WTC11 (cell line): ENCODE data around the gene C1QBP. TPM values are rescaled to one million over a fixed set of nuclear protein-coding genes. Genes with fewer than 3 reads are reported as not detected.

Experiments used
- ATAC-seq: fragments of 200-7000 bp; cut with Tn5 transposase; 2 replicates; pipeline ENCODE4 v1.10.0; 2021; ENCODE audit warnings: mild to moderate bottlenecking, moderate library complexity
- CTCF ChIA-PET: fragments of 300-600 bp; sonication (Branson Sonifier 250); formaldehyde crosslinking; loops from one replicate; lab custom pipeline; 2021; ENCODE audit warnings: antibody characterized with exemption; lab: Charles Lee
- POLR2A ChIA-PET: fragments of 350-600 bp; sonication (Branson Sonifier 250); formaldehyde crosslinking; loops from one replicate; lab custom pipeline; 2021; ENCODE audit warnings: antibody characterized with exemption; lab: Charles Lee
- DNase-seq: peaks from one replicate; pipeline ENCODE4 v3.0.0; 2021; ENCODE audit warnings: low spot score
- H3K27ac Mint-ChIP-seq: 2 replicates; pipeline ENCODE4 v1.8.0; 2021; ENCODE audit warnings: mixed read lengths
- H3K27me3 Mint-ChIP-seq: 2 replicates; pipeline ENCODE4 v1.8.0; 2021; ENCODE audit warnings: low read depth, mild to moderate bottlenecking, moderate library complexity, mixed read lengths
- H3K36me3 Mint-ChIP-seq: 2 replicates; pipeline ENCODE4 v1.8.0; 2021; ENCODE audit warnings: mixed read lengths
- H3K4me1 Mint-ChIP-seq: 2 replicates; pipeline ENCODE4 v1.8.0; 2022; ENCODE audit warnings: mixed read lengths
- H3K4me3 Mint-ChIP-seq: 2 replicates; pipeline ENCODE4 v1.8.0; 2021; ENCODE audit warnings: mild to moderate bottlenecking, moderate library complexity, mixed read lengths
- H3K9me3 Mint-ChIP-seq: 2 replicates; pipeline ENCODE4 v1.8.0; 2021; ENCODE audit warnings: mixed read lengths
- AR ChIP-seq: fragments of 250-450 bp; sonication (Bioruptor Pico); IDR thresholded peaks from 2 replicates; pipeline ENCODE4 v1.9.0; 2021; ENCODE audit warnings: mild to moderate bottlenecking
- CREB1 ChIP-seq: sonication (generic); formaldehyde crosslinking; IDR thresholded peaks from 2 replicates; pipeline ENCODE4 v1.8.0; 2023; ENCODE audit warnings: mild to moderate bottlenecking, missing genetic modification reagents
- ESRRA ChIP-seq: sonication (generic); formaldehyde crosslinking; IDR thresholded peaks from 2 replicates; pipeline ENCODE4 v1.8.1; 2022; ENCODE audit warnings: mild to moderate bottlenecking, missing genetic modification reagents, borderline replicate concordance
- ETV6 ChIP-seq: sonication (generic); formaldehyde crosslinking; IDR thresholded peaks from 2 replicates; pipeline ENCODE4 v1.8.1; 2022; ENCODE audit warnings: mild to moderate bottlenecking, missing genetic modification reagents
- HMGXB4 ChIP-seq: sonication (generic); formaldehyde crosslinking; IDR thresholded peaks from 2 replicates; pipeline ENCODE4 v1.8.1; 2023; ENCODE audit warnings: mild to moderate bottlenecking, moderate library complexity, missing genetic modification reagents
- JAZF1 ChIP-seq: fragments of 250-450 bp; sonication (Bioruptor Pico); IDR thresholded peaks from 2 replicates; pipeline ENCODE4 v1.9.0; 2021; ENCODE audit warnings: moderate library complexity, mild to moderate bottlenecking, inconsistent platforms
- MYBL2 ChIP-seq: sonication (generic); formaldehyde crosslinking; IDR thresholded peaks from 2 replicates; pipeline ENCODE4 v1.8.1; 2023; ENCODE audit warnings: mild to moderate bottlenecking, moderate library complexity, missing genetic modification reagents
- NR1H2 ChIP-seq: sonication (generic); formaldehyde crosslinking; IDR thresholded peaks from 2 replicates; pipeline ENCODE4 v1.9.0; 2021; ENCODE audit warnings: mild to moderate bottlenecking, moderate library complexity, missing genetic modification reagents
- RORB ChIP-seq: fragments of 250-450 bp; sonication (Bioruptor Pico); IDR thresholded peaks from 2 replicates; pipeline ENCODE4 v1.9.0; 2021; ENCODE audit warnings: mild to moderate bottlenecking
- TEAD4 ChIP-seq: sonication (generic); formaldehyde crosslinking; IDR thresholded peaks from 2 replicates; pipeline ENCODE4 v1.8.0; 2022; ENCODE audit warnings: mild to moderate bottlenecking, missing genetic modification reagents
- ZNF219 ChIP-seq: sonication (generic); formaldehyde crosslinking; IDR thresholded peaks from 2 replicates; pipeline ENCODE4 v1.8.0; 2023; ENCODE audit warnings: missing genetic modification reagents, mild to moderate bottlenecking, borderline replicate concordance
- ZNF232 ChIP-seq: sonication (generic); formaldehyde crosslinking; IDR thresholded peaks from 2 replicates; pipeline ENCODE4 v1.8.0; 2022; ENCODE audit warnings: mild to moderate bottlenecking, missing genetic modification reagents
- ZNF532 ChIP-seq: fragments of 250-450 bp; sonication (Bioruptor Pico); IDR thresholded peaks from 2 replicates; pipeline ENCODE4 v1.9.0; 2021; ENCODE audit warnings: mild to moderate bottlenecking, borderline replicate concordance
- ZSCAN18 ChIP-seq: fragments of 250-450 bp; sonication (Bioruptor Pico); IDR thresholded peaks from 2 replicates; pipeline ENCODE4 v2.1.2; 2022; ENCODE audit warnings: mild to moderate bottlenecking, moderate library complexity
- total RNA-seq: library from RNA; stranded (reverse); gene quantifications from 3 replicates; pipeline ENCODE4 v1.2.3, GENCODE V29; 2021
- TF ChIP-seq, protein P1 (sequence below): sonication (generic); formaldehyde crosslinking; IDR thresholded peaks from 2 replicates; pipeline ENCODE4 v1.8.0; 2022; ENCODE audit warnings: mild to moderate bottlenecking, missing genetic modification reagents

The C1QBP gene
- total RNA-seq, 1 experiment from 2014 or later, result 429 TPM

DNA sequence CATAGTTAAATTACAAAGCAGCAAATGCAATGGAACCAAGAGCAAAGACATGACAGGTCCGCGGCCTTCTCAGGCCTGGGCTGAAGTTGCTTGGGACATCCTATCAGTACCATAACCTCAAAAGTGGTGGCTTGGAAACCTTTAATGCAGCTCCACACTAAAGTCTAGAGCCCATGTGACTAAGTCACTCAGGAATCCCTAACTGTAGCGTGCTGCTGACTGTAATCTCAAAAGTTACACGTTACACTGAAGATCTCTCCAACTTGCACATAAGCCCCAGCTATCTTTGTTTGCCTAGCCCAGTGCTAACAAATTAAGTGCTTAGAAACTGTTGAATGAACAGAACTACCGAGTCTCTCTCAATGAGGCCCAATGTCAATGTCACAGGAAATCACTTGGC is 47.3 kb downstream of the C1QBP start:
- ATAC-seq (no peak), DNase-seq (no peak)
- POLR2A ChIA-PET, result interaction anchor here (0.9 kb wide), 1 partner anchor 28 kb away, joined by 3 read pairs; the partner anchor contains the start of gene NUP88
- H3K4me1 Mint-ChIP-seq, result no peaks in the 10 kb centered on the region
- H3K27ac Mint-ChIP-seq, result no peak overlapping the region
- H3K4me3 Mint-ChIP-seq, result no peak overlapping the region
- peaks cover 68% of the 10 kb centered on the region for H3K36me3 Mint-ChIP-seq
- no peak for TF ChIP-seq AR
- no peak for TF ChIP-seq JAZF1 (CRISPR knock-in tag)
- TF ChIP-seq MYBL2 (CRISPR knock-in tag), result no peak
- TF ChIP-seq NR1H2, result no peak
- no peak for TF ChIP-seq ESRRA (CRISPR knock-in tag)
- TF ChIP-seq ZSCAN18 (CRISPR knock-in tag), result no peak
- TF ChIP-seq, protein P1, sequence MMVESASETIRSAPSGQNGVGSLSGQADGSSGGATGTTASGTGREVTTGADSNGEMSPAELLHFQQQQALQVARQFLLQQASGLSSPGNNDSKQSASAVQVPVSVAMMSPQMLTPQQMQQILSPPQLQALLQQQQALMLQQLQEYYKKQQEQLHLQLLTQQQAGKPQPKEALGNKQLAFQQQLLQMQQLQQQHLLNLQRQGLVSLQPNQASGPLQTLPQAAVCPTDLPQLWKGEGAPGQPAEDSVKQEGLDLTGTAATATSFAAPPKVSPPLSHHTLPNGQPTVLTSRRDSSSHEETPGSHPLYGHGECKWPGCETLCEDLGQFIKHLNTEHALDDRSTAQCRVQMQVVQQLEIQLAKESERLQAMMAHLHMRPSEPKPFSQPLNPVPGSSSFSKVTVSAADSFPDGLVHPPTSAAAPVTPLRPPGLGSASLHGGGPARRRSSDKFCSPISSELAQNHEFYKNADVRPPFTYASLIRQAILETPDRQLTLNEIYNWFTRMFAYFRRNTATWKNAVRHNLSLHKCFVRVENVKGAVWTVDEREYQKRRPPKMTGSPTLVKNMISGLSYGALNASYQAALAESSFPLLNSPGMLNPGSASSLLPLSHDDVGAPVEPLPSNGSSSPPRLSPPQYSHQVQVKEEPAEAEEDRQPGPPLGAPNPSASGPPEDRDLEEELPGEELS, result no peak
- TF ChIP-seq HMGXB4, result no peak
- no peak for TF ChIP-seq ZNF232 (CRISPR knock-in tag)
- no peak for TF ChIP-seq ZNF219 (CRISPR knock-in tag)
- no peak for TF ChIP-seq RORB (CRISPR knock-in tag)
- TF ChIP-seq ETV6 (CRISPR knock-in tag), result no peak
- no peak for TF ChIP-seq CREB1 (CRISPR knock-in tag)
- no peak for TF ChIP-seq TEAD4 (CRISPR knock-in tag)
- no peak for TF ChIP-seq ZNF532 (CRISPR knock-in tag)
- CTCF ChIA-PET, result no interaction called here
- H3K27me3 Mint-ChIP-seq, result no peaks in the 10 kb centered on the region
- no peaks in the 10 kb centered on the region for H3K9me3 Mint-ChIP-seq

Other genes with a start within 250 kb of the C1QBP start
- 9.5 to 11.6 TPM (median 10.1 TPM) in 3 replicates for gene ZNF594, start 247.3 kb downstream of the C1QBP start, total RNA-seq
- not detected in 3 replicates for gene SCIMP, start 204.3 kb downstream of the C1QBP start, total RNA-seq
- 37.7 to 42.0 TPM (median 40.9 TPM) in 3 replicates for gene RABEP1, start 156.9 kb downstream of the C1QBP start, total RNA-seq
- gene NUP88, start 19.5 kb downstream of the C1QBP start, total RNA-seq, result 63.0 to 87.7 TPM (median 65.4 TPM) in 3 replicates
- gene RPAIN, start 19.0 kb downstream of the C1QBP start, total RNA-seq, result 67.8 to 69.9 TPM (median 68.4 TPM) in 3 replicates
- gene DHX33, start 29.8 kb upstream of the C1QBP start, total RNA-seq, result 46.1 to 56.3 TPM (median 47.9 TPM) in 3 replicates
- 39.1 to 47.1 TPM (median 39.4 TPM) in 3 replicates for gene DERL2, start 47.0 kb upstream of the C1QBP start, total RNA-seq
- gene MIS12, start 47.4 kb upstream of the C1QBP start, total RNA-seq, result 22.6 to 25.5 TPM (median 24.8 TPM) in 3 replicates
- gene NLRP1, start 145.4 kb upstream of the C1QBP start, total RNA-seq, result 16.6 to 17.9 TPM (median 17.6 TPM) in 3 replicates